K562 (cell line): ENCODE measurements around the gene APOM. TPM values are rescaled to one million over a fixed set of nuclear protein-coding genes. Genes with fewer than 3 reads are reported as not detected.

Experiments
- ELF2 ChIP-seq: fragments of 250-450 bp; sonication (Bioruptor Pico); IDR thresholded peaks from 2 replicates; pipeline ENCODE4 v1.5.0; 2021; ENCODE audit warnings: mild to moderate bottlenecking
- MBD2 ChIP-seq: sonication (generic); IDR thresholded peaks from 2 replicates; pipeline ENCODE4 v1.6.1; 2016; ENCODE audit warnings: low read depth, borderline replicate concordance
- NFE2L1 ChIP-seq: fragments of 450-650 bp; IDR thresholded peaks from 2 replicates; pipeline ENCODE4 v1.6.1; 2016; ENCODE audit warnings: missing genetic modification characterization, low read depth, mild to moderate bottlenecking, missing compliant biosample characterization, moderate library complexity, borderline replicate concordance
- SMARCB1 ChIP-seq: IDR thresholded peaks from 2 replicates; pipeline ENCODE4 v1.6.1; 2011; ENCODE audit warnings: improper control_type of control experiment, low read depth; ENCODE audit not compliant: insufficient read length
- SP2 ChIP-seq: IDR thresholded peaks from 2 replicates; pipeline ENCODE4 v1.6.1; 2011; ENCODE audit warnings: mild to moderate bottlenecking, low read depth, low read length, moderate library complexity; ENCODE audit not compliant: poor library complexity, severe bottlenecking; ENCODE audit errors: extremely low read depth
- ZFP30 ChIP-seq: fragments of 250-450 bp; sonication (Bioruptor Pico); IDR thresholded peaks from 2 replicates; pipeline ENCODE4 v1.8.0; 2022; ENCODE audit warnings: moderate library complexity, mild to moderate bottlenecking, inconsistent platforms, borderline replicate concordance
- ZNF23 ChIP-seq: fragments of 250-450 bp; sonication (Bioruptor Pico); IDR thresholded peaks from 2 replicates; pipeline ENCODE4 v1.4.0; 2020; ENCODE audit warnings: mild to moderate bottlenecking
- ZNF41 ChIP-seq: fragments of 250-450 bp; sonication (Bioruptor Pico); conservative IDR thresholded peaks from 2 replicates; pipeline ENCODE4 v1.4.0; 2020; ENCODE audit warnings: mild to moderate bottlenecking
- polyA plus RNA-seq, 8 experiments: library from polyadenylated mRNA; depleted of rRNA in 4 of 8; stranded (reverse) in 5 of 8; unstranded in 3 of 8; fragments of >200 nt; fragmentation: Nextera tagmentation in 2 of 8; fragmentation: Illumina TruSeq in 1 of 8; extraction: Ambion mirVana in 2 of 8; extraction: Trizol in 1 of 8; gene quantifications; 2 replicates each; pipeline versions ENCODE4 v1.2.1 to v1.2.3, GENCODE V29; 2011 to 2014; ENCODE audit warnings: inconsistent platforms in 1 of 8, missing spikeins in 1 of 8
- total RNA-seq, 7 experiments: library from RNA; depleted of rRNA in 6 of 7; stranded (reverse); fragments of >200 nt in 6 of 7; fragmentation: Illumina TruSeq in 2 of 7; extraction: Trizol in 2 of 7; gene quantifications; 2 replicates each; pipeline versions ENCODE4 v1.2.1 to v1.2.3, GENCODE V29; 2011 to 2021; ENCODE audit warnings: low replicate concordance in 1 of 7
- TF ChIP-seq, protein P1 (sequence below): sonication (generic); formaldehyde crosslinking; IDR thresholded peaks from 2 replicates; pipeline ENCODE4 v1.8.1; 2023; ENCODE audit warnings: mild to moderate bottlenecking, missing genetic modification reagents
- TF ChIP-seq, protein P2 (sequence below): fragments of 250-450 bp; sonication (Bioruptor Pico); IDR thresholded peaks from 2 replicates; pipeline ENCODE4 v1.4.0; 2020; ENCODE audit warnings: borderline replicate concordance
- TF ChIP-seq, protein P3 (sequence below): fragments of 450-650 bp; IDR thresholded peaks from 2 replicates; pipeline ENCODE4 v1.6.1; 2016; ENCODE audit warnings: low read depth
- TF ChIP-seq, protein P4 (sequence below), 2 experiments: fragments of 450-650 bp in 1 of 2; sonication (generic) in 1 of 2; formaldehyde crosslinking in 1 of 2; IDR thresholded peaks in 1 of 2; conservative IDR thresholded peaks in 1 of 2; 2 replicates each; pipeline versions ENCODE4 v1.6.1 to v1.8.1; 2016 to 2023; ENCODE audit warnings: mild to moderate bottlenecking in 2 of 2, moderate library complexity in 2 of 2, inconsistent platforms in 1 of 2, missing genetic modification reagents in 1 of 2

APOM gene
- total and polyA plus RNA-seq, 9 of the 15 experiments (the other 6 are each of a cell fraction or from before 2014, with no cell fraction given) = 5.7 to 24.3 (median 10.4) TPM

DNA sequence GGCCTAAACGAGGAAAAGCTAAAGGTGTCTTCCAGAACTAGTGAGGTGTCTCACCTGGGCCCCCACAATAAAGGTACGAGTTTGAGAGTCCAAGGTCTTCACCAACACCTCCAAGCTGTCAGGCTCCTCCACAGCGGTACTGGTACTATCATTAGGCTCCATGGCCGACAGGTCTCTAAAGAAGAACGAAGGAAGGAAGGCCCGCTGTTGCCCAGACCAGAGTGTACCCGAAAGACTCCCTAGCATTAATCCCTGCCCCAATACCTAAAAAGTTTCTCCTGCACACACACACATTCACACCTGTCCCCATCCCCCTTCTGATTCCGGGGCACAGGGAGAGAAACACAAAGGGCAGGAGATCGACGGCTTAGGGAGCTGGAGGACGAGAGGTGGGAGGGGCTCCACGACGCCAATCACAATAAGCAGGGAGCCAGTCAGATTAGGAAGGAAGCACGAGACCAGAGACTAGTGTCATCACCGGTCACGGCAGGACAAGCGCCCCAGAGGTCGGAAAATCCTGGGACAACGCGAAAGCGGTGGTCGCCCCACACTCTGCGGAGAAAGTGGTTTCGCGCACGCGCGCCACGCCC lies 4.0 kb upstream of the APOM start (continued):
- TF ChIP-seq, protein P1, sequence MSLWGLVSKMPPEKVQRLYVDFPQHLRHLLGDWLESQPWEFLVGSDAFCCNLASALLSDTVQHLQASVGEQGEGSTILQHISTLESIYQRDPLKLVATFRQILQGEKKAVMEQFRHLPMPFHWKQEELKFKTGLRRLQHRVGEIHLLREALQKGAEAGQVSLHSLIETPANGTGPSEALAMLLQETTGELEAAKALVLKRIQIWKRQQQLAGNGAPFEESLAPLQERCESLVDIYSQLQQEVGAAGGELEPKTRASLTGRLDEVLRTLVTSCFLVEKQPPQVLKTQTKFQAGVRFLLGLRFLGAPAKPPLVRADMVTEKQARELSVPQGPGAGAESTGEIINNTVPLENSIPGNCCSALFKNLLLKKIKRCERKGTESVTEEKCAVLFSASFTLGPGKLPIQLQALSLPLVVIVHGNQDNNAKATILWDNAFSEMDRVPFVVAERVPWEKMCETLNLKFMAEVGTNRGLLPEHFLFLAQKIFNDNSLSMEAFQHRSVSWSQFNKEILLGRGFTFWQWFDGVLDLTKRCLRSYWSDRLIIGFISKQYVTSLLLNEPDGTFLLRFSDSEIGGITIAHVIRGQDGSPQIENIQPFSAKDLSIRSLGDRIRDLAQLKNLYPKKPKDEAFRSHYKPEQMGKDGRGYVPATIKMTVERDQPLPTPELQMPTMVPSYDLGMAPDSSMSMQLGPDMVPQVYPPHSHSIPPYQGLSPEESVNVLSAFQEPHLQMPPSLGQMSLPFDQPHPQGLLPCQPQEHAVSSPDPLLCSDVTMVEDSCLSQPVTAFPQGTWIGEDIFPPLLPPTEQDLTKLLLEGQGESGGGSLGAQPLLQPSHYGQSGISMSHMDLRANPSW (CRISPR knock-in tag) = peak; percentile 86; the same call in 1 of the 2 replicates
- TF ChIP-seq, protein P2, sequence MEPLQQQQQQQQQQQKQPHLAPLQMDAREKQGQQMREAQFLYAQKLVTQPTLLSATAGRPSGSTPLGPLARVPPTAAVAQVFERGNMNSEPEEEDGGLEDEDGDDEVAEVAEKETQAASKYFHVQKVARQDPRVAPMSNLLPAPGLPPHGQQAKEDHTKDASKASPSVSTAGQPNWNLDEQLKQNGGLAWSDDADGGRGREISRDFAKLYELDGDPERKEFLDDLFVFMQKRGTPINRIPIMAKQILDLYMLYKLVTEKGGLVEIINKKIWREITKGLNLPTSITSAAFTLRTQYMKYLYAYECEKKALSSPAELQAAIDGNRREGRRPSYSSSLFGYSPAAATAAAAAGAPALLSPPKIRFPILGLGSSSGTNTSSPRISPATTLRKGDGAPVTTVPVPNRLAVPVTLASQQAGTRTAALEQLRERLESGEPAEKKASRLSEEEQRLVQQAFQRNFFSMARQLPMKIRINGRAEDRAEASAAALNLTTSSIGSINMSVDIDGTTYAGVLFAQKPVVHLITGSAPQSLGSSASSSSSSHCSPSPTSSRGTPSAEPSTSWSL (CRISPR knock-in tag) = no peak
- no peak for TF ChIP-seq SMARCB1
- TF ChIP-seq ZFP30 (CRISPR knock-in tag) = no peak
- TF ChIP-seq NFE2L1 = no peak
- no peak for TF ChIP-seq ZNF41
- no peak for TF ChIP-seq MBD2
- no peak for TF ChIP-seq ZNF23 (CRISPR knock-in tag)
- TF ChIP-seq, protein P3, sequence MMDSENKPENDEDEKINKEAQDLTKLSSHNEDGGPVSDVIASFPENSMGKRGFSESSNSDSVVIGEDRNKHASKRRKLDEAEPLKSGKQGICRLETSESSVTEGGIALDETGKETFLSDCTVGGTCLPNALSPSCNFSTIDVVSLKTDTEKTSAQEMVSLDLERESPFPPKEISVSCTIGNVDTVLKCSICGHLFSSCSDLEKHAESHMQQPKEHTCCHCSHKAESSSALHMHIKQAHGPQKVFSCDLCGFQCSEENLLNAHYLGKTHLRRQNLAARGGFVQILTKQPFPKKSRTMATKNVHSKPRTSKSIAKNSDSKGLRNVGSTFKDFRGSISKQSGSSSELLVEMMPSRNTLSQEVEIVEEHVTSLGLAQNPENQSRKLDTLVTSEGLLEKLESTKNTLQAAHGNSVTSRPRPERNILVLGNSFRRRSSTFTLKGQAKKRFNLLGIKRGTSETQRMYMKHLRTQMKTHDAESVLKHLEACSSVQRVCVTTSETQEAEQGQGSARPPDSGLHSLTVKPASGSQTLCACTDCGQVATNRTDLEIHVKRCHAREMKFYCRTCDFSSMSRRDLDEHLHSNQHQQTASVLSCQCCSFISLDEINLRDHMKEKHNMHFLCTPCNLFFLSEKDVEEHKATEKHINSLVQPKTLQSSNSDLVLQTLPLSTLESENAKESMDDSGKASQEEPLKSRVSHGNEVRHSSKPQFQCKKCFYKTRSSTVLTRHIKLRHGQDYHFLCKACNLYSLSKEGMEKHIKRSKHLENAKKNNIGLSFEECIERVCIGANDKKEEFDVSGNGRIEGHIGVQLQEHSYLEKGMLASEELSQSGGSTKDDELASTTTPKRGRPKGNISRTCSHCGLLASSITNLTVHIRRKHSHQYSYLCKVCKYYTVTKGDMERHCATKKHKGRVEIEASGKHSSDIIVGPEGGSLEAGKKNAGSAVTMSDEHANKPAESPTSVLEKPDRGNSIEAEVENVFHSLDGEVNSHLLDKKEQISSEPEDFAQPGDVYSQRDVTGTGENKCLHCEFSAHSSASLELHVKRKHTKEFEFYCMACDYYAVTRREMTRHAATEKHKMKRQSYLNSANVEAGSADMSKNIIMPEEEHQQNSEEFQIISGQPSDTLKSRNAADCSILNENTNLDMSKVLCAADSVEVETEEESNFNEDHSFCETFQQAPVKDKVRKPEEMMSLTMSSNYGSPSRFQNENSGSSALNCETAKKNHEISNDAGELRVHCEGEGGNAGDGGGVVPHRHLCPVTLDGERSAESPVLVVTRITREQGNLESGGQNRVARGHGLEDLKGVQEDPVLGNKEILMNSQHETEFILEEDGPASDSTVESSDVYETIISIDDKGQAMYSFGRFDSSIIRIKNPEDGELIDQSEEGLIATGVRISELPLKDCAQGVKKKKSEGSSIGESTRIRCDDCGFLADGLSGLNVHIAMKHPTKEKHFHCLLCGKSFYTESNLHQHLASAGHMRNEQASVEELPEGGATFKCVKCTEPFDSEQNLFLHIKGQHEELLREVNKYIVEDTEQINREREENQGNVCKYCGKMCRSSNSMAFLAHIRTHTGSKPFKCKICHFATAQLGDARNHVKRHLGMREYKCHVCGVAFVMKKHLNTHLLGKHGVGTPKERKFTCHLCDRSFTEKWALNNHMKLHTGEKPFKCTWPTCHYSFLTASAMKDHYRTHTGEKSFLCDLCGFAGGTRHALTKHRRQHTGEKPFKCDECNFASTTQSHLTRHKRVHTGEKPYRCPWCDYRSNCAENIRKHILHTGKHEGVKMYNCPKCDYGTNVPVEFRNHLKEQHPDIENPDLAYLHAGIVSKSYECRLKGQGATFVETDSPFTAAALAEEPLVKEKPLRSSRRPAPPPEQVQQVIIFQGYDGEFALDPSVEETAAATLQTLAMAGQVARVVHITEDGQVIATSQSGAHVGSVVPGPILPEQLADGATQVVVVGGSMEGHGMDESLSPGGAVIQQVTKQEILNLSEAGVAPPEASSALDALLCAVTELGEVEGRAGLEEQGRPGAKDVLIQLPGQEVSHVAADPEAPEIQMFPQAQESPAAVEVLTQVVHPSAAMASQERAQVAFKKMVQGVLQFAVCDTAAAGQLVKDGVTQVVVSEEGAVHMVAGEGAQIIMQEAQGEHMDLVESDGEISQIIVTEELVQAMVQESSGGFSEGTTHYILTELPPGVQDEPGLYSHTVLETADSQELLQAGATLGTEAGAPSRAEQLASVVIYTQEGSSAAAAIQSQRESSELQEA = no peak
- TF ChIP-seq ELF2 (CRISPR knock-in tag) = 0 out of 2 replicates have a peak, but pooled peaks have one; percentile 69
- TF ChIP-seq, protein P4, sequence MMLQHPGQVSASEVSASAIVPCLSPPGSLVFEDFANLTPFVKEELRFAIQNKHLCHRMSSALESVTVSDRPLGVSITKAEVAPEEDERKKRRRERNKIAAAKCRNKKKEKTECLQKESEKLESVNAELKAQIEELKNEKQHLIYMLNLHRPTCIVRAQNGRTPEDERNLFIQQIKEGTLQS (IDR thresholded peaks at IDR 0.05) = no peak
- TF ChIP-seq, protein P4 (CRISPR knock-in tag; conservative IDR thresholded peaks at IDR 0.05) = peak; percentile 56; the same call in 1 of the 2 replicates
- TF ChIP-seq SP2 = no peak
